Measurements from ENCODE around the gene CPNE7.

Gene CPNE7

GRCh38 chr16:89550421-89551007 is 25.0 kb upstream of the CPNE7 start:
- no peak for DNase-seq

GRCh38 chr16:89552329-89552728 is 23.2 kb upstream of the CPNE7 start:
- DNase-seq = no peak

- DNase-seq = no peak
Measured at GRCh38 chr16:89552913-89553312, 22.6 kb upstream of the CPNE7 start.

GRCh38 chr16:89553733-89554132 is 21.8 kb upstream of the CPNE7 start:
- no peak for DNase-seq

- no peak for DNase-seq
Measured at GRCh38 chr16:89554343-89554742, 21.2 kb upstream of the CPNE7 start.

- DNase-seq = no peak
Measured at GRCh38 chr16:89555265-89555664, 20.3 kb upstream of the CPNE7 start.

GRCh38 chr16:89555780-89556179 is 19.8 kb upstream of the CPNE7 start:
- no peak for DNase-seq

- peak; percentile 59 for DNase-seq
Measured at GRCh38 chr16:89556750-89557689, 18.5 kb upstream of the CPNE7 start.

- DNase-seq = no peak
Measured at GRCh38 chr16:89557690-89558490, 17.7 kb upstream of the CPNE7 start.

GRCh38 chr16:89560378-89561141 is 15.0 kb upstream of the CPNE7 start, which contains the start of gene RPL13:
Gene RPL13 (plus strand): TSS chr16:89560682. CDS start chr16:89560960, 278 bp downstream.
- DNase-seq = peak; percentile 92

GRCh38 chr16:89561142-89561883 is 14.2 kb upstream of the CPNE7 start:
- DNase-seq = no peak

GRCh38 chr16:89561884-89562599 is 13.5 kb upstream of the CPNE7 start:
- DNase-seq = no peak

- no peak for DNase-seq
Measured at GRCh38 chr16:89562939-89563338, 12.6 kb upstream of the CPNE7 start.

GRCh38 chr16:89563639-89564392 is 11.7 kb upstream of the CPNE7 start:
- DNase-seq = no peak

- no peak for DNase-seq
Measured at GRCh38 chr16:89564476-89565255, 10.9 kb upstream of the CPNE7 start.

GRCh38 chr16:89565256-89565505 is 10.4 kb upstream of the CPNE7 start:
- no peak for DNase-seq

- peak; percentile 43 for DNase-seq
Measured at GRCh38 chr16:89565506-89566372, 9.8 kb upstream of the CPNE7 start.

- DNase-seq = no peak
Measured at GRCh38 chr16:89567656-89568594, 7.6 kb upstream of the CPNE7 start.

Measured in KG1 (cell line).